Measurements from ENCODE around the gene ABCG5.

ABCG5 gene

DNA sequence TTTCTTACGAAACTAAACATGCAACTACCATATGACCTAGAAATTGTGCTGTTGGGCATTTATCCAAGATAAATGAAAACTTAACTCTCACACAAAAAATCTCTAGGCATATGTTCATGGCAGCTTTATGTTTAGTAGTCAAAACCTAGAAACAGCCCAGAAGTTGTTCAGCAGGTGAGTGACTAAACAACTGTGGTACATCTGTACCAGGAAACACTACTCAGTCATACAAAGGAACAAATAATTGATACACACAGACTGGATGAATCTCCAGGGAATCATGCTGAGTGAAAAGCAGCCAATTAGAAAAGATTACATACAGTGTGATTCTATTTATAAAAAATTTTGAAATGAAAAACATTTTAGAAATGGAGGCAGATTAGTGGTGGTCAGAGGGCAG lies 35.5 kb downstream of the ABCG5 start:
- no peak for DNase-seq

DNA sequence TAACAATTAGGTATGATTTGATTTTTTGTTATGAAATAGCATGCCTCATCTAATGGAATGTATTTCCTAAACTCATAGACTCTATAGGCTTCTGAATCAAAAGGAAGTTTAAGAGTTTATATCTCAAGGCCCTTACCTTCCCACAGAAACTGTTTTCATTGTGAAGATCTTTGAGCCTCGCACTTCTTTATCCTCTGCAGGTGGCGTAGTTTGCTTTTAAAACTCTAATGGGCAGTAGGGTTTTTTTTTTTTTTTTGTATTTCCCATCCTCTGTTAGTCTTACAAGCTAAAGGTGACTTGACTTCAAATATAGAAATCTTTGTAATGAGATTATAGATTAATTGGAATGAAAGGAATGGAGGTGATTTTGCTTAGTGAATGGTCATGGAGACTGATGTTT lies 36.5 kb downstream of the ABCG5 start:
- no peak for DNase-seq

DNA sequence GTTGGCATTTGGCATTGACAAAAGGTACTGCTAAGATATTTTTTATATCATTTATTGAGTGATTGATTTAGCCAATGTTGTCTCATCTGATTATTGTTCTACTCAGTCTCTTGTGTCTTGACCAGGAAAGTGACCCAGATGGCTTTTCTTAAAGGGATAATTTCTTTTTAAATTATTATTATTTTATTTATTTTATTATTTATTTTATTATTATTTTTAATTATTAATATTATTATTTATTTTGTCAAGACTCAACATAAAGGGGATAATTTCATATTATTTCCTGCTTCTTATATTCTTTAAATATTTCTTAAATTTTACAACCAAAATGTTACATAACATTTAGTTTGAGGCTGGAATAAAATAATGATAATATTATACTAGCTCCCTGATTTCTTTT lies 37.7 kb downstream of the ABCG5 start:
- DNase-seq: no peak

DNA sequence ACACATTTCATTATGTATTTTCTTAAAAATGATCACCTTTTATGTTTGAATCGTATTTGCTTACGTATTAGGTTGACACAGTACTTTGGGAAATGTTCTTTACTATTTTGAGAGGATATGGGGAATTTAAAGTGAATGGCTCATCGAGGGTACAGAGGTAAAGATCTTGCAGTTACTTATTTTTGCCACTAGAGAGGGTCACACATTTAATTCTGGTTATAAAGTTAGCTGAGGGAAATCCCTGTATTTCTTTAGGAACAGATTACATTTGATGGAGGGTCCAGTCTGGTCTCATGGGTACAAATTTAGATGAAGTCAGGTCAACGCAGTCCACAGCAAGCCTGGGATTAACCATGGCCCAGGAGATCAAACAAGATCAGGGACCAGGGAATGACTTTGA lies 40.3 kb downstream of the ABCG5 start:
- no peak for DNase-seq

DNA sequence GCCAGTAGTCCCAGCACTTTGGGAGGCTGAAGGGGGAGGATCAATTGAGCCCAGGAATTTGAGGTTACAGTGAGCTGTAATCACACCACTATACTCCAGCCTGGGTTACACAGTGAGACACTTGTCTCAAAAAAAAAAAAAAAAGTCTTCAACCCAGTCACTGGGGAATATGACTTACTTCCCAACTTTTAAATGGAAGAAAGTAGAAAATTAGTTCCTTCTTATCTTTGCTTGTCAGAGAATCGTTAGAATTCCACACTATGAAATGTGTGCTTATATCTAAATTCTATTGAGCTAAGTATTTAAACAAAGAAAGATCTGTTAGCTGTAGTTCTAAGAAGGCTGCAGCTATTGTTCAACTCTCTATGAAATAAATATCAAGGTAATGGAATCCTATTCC lies 42.4 kb downstream of the ABCG5 start:
- DNase-seq: no peak

DNA sequence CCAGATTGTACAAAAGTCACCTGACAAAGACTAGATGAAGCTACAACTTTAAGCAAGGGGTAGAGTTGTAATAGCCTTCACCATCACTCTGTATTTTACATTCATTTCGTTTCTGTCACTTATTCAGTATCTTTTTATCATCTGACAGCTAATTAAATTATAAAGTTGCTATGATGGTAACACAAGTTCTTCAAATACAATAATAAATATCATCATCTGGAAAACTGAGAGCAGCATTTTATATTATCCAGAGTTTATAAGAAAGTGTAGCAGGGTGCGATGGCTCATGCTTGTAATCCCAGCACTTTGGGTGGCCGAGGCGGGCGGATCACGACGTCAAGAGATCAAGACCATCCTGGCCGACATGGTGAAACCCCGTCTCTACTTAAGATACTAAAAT lies 43.7 kb downstream of the ABCG5 start:
- no peak for DNase-seq

DNA sequence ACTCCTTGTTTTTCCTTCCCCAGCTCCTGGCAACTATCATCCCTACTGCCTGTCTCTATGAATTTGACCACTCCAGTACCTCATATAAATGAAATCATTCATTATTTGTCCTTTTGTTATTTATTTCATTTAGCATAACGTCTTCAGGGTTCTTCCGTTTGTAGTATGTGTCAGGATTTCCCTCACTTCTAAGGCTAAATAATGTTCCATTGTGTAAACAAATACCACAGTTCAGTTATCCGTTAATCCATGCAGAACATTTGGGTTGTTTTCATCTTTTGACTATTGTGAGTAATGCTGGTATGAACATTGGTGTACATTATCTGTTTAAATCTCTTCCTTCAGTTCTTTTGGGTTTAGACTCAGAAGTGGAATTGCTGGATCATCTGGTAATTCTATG lies 46.0 kb downstream of the ABCG5 start:
- DNase-seq: no peak

DNA sequence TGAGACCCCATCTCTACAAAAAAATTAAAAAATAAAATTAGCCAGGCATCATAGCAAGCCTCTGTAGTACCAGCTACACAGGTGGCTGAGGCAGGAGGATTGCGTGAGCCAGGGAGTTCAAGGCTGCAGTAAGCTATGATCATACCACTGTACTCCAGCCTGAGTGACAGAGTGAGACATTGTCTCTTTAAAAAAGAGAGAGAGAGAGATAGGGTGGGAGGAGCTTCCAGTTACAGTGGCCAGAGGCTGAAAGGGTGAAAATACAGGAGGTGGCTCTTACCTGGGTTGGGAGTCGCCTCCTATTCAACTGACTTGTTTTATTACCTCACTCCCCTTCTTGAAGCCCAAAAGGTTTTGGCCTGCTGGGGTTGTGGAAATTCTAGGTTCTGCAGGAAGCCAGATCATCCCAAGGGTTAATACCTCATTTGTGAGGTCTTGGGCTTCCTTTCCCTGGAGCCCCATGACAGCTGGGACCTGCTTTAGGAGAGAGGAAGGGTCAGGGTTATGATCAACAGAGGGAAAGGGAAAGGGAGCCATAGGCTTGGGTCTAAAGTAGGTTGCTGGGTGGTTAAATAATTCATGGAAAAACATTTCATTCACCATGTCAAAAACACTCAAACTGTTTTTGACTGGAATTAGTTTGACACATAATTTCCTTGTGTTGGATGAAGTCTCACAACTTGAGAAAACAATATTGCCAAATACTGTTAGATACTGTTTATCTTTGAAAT lies 47.4 kb downstream of the ABCG5 start:
- DNase-seq: no peak

DNA sequence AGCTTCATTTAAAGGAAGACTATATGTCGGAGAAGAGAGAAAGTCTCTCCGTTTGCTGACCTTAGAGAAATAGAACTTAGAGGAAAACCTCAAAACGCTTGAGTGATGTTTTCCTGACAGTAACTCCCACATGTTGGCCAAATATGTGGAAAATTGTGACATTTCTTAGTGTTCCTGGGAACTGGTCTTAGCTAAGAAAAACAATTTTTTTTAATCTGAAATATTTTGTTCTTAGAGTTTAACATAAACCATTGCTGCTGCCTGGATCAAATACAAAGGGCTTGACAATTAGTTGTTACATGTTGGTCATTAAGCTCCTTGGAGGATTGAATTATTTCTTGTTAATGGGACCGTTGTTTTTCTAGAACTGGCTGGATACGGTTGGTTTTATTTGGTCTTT lies 48.5 kb downstream of the ABCG5 start:
- no peak for DNase-seq

DNA sequence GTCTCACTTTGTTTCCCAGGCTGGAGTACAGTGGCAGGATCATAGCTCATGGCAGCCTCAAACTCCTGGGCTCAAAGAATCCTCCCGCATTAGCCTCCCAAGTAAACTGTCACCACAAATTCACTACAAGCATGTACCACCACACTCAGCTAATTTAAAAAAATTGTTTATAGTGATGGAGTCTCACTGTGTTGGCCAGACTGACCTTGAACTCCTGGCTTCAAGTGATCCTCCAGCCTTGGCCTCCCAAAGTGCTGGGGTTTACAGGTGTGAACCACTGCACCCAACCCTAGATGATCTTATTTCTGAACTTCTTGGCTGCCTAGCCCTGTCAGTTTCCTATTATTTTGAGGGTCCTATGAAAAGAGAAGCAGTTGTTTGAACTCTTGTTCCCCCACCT lies 50.0 kb downstream of the ABCG5 start:
- DNase-seq: no peak

DNA sequence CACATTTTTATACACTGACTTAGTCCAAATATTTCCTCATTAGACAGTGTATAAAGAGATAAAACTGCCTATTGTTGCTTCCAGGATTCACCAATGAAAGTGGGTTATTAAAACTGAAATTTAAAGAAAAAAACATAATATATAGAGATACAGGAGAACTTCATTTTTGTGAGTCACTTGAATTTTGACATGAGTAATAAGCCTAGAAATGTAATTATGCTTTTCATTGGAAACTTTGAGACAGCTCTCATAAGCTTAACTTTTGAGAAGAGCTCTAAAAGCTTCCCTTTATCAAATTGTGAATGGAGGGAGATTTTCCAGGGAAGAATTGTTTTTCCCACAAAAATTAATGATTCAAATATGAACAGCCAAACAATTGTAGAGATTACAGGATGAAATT lies 50.7 kb downstream of the ABCG5 start:
- DNase-seq: no peak

DNA sequence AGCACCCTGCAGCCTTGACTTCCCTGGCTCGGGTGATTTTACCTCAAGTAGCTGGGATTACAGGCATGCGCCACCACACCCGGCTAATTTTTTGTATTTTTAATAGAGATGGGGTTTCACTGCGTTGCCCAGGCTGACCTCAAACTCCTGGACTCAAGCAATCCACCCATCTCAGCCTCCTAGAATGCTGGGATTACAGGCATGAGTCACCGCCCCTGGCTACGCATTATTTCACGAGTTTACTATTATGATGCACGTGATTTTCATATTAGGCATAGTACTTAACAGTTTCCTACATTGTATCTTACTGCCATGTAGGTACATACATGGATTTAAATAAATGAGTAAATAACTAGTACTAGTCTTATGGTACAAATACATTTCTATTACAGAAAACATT lies 60.4 kb downstream of the ABCG5 start:
- no peak for DNase-seq

DNA sequence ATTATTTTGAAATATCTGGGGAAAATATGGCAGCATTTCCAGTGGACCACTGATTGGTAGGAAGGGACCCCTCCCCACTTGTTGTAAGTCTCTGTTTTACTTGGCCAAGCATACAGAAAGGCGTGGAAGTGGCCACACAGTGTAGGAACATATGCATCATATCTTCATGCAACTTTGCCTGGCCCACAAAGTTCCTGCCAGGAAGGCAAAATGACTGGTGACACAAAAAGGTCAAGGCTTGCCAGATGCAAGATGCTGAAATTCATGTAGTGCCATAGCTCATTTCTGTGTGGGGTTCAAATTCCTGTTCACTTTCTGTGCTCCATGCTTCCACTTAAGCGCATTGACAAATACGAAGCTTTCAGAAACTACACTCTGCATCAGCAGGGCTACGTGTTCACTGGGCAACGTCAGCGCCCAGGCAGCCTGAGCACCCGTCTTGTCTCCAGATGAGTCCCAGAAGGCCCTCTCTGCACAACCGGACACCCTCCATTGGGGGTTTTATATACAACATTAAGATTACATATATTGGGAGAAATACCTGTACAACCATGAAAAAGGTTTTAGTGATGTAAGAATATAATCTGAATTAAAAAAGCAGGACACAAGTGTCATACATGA lies 61.2 kb downstream of the ABCG5 start:
- DNase-seq: no peak

DNA sequence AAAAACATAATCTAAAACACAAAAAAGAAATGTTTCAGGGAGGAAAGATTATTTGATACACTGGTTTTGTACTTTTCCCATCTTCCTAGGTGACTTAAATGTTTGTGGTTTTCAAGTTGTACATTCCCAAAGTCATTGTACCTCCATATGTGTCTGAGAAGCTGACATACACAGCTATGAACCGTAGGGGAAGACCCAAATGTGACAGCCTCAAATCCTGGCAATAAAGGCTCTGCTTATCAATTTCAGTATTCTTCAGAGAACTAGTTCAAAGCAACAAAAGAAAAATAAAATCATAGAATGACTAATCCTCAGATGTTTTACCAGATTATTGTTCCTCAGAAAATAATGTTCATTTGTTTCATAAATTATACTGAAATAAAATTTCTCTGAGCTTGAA lies 62.3 kb downstream of the ABCG5 start:
- DNase-seq: no peak

DNA sequence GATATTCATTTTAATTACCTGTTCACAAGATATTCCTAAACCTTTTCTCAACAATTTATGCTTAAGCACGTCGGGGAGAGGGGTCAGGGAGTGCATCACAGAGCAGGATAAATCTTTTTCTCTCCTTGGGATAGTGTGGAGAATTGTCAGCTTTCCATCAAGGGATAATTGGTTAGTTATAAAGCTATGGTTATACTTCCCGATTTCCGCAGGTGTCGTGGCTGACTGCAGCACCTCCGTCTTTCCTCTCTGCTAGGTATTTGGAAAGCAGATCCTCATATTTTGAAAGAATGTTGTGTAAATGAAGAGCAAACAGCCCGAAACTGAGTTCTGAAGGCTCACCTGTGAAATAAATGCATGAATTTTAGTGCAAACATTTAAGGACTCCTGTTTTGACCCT lies 64.0 kb downstream of the ABCG5 start:
- no peak for DNase-seq

DNA sequence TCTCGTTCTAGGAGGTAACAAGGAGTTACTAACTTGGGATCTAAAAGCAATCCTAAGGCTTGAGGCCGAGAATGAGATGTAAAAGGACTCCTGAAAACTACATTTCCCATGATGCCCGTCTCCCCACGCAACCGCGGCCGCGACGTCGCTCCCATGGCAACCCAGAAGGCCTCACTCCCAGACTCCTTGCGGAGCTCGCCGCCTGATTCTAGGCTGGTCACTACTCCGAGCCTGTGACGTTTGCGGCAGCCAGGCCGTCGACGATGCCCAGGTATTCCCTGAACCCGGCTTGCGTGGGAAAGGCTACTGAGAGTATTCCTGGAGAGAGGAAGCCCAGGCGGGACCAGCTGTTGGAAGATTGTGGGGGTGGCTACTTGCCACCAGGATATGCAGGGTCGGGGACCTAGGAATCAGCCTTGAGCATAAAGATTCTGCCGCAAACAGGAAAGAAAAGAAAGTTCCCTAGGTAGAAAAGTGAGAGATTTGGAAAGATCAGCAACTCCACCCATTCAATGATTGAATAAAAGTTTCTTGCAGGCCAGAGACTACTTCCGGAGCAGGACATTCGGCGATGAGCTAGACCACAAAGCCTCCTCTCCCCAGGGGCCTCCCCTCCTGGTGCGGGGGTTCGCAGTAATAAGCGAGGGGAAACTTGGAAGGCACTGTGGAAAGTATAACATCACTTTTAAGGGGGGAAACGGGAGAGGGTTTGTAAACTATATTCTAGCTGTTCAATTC lies 64.6 kb downstream of the ABCG5 start, which contains the start of gene DYNC2LI1:
Gene DYNC2LI1 (plus strand): TSS at position 164 of the 738 bp plus-strand sequence. CDS start 100 bp downstream, at position 264.
- peak; percentile 88 for DNase-seq

DNA sequence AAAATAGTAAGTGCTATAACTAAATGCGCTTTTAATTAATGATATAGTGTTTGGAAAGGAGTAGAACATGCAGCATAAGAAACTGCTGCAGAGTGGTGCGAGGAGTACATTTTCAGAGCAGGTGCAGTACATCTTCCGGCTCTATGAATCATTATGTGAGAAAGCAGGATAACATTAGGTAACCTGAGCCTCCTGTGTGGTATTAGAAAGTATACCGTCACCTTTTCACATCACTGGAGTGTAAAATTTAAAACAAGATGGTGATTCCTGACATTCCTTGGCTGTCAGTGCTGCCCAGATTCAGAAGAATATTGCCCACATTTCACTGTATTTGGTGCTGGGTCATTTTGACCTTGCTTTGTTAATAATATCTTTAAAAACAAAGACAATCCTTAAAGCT lies 72.6 kb downstream of the ABCG5 start:
- peak; percentile 63 for DNase-seq

DNA sequence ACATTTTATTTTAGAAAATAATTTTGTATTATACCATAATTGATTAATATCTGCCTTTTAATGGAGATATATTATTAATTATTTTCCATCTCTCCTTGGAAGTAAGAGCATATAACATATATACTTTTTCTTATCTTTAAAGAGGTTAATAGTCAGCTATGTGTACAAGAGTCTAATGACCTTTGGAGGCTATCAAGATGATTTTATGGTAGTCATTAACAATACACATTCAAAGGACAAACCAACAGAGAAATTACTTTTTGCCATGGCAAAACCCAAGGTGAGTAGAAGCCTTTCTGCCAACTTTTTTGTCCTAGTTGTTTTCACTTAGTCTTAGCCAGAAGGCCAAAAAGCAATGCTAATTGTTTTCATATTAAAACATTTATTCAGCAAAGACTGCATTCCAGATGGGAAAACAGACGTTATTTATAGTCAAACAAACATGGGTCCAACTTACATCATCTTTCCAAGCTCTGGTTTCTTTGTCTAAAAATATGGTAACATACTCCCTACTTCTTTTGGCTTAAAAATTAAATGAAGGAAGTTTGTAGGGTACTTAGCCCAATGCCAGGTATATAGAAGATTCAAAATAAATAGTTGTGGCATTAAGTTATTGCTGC lies 74.4 kb downstream of the ABCG5 start:
- no peak for DNase-seq

DNA sequence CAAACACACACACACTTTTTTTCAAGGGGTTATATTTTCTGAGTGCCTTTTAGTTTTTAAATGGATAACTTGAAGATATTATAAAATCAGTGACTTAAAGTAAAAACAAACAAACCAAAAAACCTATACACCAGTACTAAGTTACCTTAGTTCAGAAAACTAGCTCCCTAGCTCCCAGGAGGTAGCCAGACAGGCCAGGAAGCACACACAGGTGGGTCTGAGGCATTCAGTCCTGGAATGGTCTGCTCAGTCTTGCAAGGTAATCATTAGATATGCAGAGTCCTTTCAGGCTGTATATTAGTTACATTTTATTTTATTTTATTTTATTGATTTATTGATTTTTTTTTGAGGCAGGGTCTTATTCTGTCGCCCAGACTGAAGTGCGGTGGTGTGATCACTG lies 75.5 kb downstream of the ABCG5 start:
- no peak for DNase-seq

All from NCI-H510A treated with DMSO at 0.1 percent for 48 hours (cell line).